K562 (cell line): ENCODE results near the gene TRAPPC2L. TPM values are rescaled to one million over a fixed set of nuclear protein-coding genes. Genes with fewer than 3 reads are reported as not detected.

Experiments used
- ATAC-seq: fragments of 200-7000 bp; cut with Tn5 transposase; 3 replicates; pipeline ENCODE4 v1.9.1; 2020; ENCODE audit warnings: moderate library complexity
- BruUV-seq: library from RNA; stranded (reverse); fragments of 400-500 nt; replicated peaks from 2 replicates; lab custom pipeline; 2021; lab: Mats Ljungman, UMichigan
- CTCF ChIA-PET: fragments of 300-600 bp; formaldehyde crosslinking; extraction: SDS; loops from one replicate; lab custom pipeline; 2021; ENCODE audit warnings: low intra/inter-chr PET ratio; lab: Yijun Ruan, JAX
- POLR2A ChIA-PET: fragments of 300-600, 350-650 bp; sonication (Branson Sonifier 250); formaldehyde crosslinking; extraction: SDS; loops from one replicate; lab custom pipeline; 2021; ENCODE audit warnings: antibody characterized with exemption, inconsistent platforms; lab: Yijun Ruan, JAX
- DNase-seq, 4 experiments: peaks; one replicate each; pipeline versions ENCODE4 v3.0.0 to v3.0.0-alpha.2; 2011 to 2018; ENCODE audit warnings: low spot score in 3 of 4, mixed read lengths in 3 of 4; ENCODE audit errors: extremely low read depth in 1 of 4
- FAIRE-seq: peaks from 2 replicates; lab custom pipeline; 2011; peaks lifted over from hg19 to GRCh38; lab: Jason Lieb, UNC
- H2AFZ ChIP-seq: 2 replicates; pipeline ENCODE4 v1.6.0; 2011; ENCODE audit warnings: low read depth, low read length, control low read depth, inconsistent platforms
- H3K27ac ChIP-seq: fragments of 200-600 bp; 3 replicates; pipeline ENCODE4 v1.8.0; 2011; ENCODE audit warnings: low read depth, mild to moderate bottlenecking, control low read depth, inconsistent platforms, low read length, moderate library complexity, mixed read lengths; ENCODE audit errors: extremely low read depth
- H3K27me3 ChIP-seq, 2 experiments: fragments of 300-600 bp in 1 of 2; 2 replicates in 1 of 2; 3 replicates in 1 of 2; pipeline versions ENCODE4 v1.6.0 to v1.8.0; 2011; ENCODE audit warnings: inconsistent platforms in 2 of 2, low read length in 2 of 2, mild to moderate bottlenecking in 1 of 2, mixed read lengths in 1 of 2, moderate library complexity in 1 of 2; ENCODE audit not compliant: control insufficient read depth in 2 of 2, insufficient read depth in 2 of 2
- H3K36me3 ChIP-seq: fragments of 300-600 bp; 3 replicates; pipeline ENCODE4 v1.8.0; 2011; ENCODE audit warnings: mild to moderate bottlenecking, low read length, inconsistent platforms; ENCODE audit not compliant: control insufficient read depth, insufficient read depth
- H3K4me1 ChIP-seq, 2 experiments: fragments of 200-600 bp in 1 of 2; replicated peaks in 1 of 2; 2 replicates in 1 of 2; 3 replicates in 1 of 2; pipeline versions ENCODE4 v1.5.1 to v1.8.0; 2011; ENCODE audit warnings: inconsistent platforms in 2 of 2, low read length in 2 of 2, mild to moderate bottlenecking in 1 of 2, mixed read lengths in 1 of 2, moderate library complexity in 1 of 2; ENCODE audit not compliant: control insufficient read depth in 2 of 2, insufficient read depth in 2 of 2
- H3K4me2 ChIP-seq: 2 replicates; pipeline ENCODE4 v1.6.1; 2011; ENCODE audit warnings: low read length, control low read depth, inconsistent platforms, mixed read lengths; ENCODE audit not compliant: insufficient read depth
- H3K4me3 ChIP-seq: fragments of 200-600 bp; sonication (generic), shearing (Covaris generic); 2 replicates; pipeline ENCODE4 v1.5.1; 2016; ENCODE audit warnings: control low read depth, inconsistent platforms
- H3K79me2 ChIP-seq: fragments of 200-600 bp; 3 replicates; pipeline ENCODE4 v1.8.0; 2011; ENCODE audit warnings: low read length, inconsistent platforms; ENCODE audit not compliant: control insufficient read depth, insufficient read depth
- H3K9ac ChIP-seq, 2 experiments: 2 replicates each; pipeline versions ENCODE4 v1.6.0 to v1.6.1; 2011; ENCODE audit warnings: low read depth in 2 of 2, low read length in 2 of 2, control low read depth in 1 of 2, inconsistent platforms in 1 of 2, mild to moderate bottlenecking in 1 of 2, mixed read lengths in 1 of 2; ENCODE audit not compliant: insufficient read depth in 1 of 2
- H3K9me1 ChIP-seq: one replicate; pipeline ENCODE4 v1.6.0; 2011; ENCODE audit warnings: inconsistent platforms, mild to moderate bottlenecking, low read length, moderate library complexity; ENCODE audit not compliant: control insufficient read depth, insufficient read depth
- H3K9me3 ChIP-seq: replicated peaks from 2 replicates; pipeline ENCODE4 v1.5.1; 2011; ENCODE audit warnings: low read depth, low read length, inconsistent platforms; ENCODE audit not compliant: control insufficient read depth, insufficient read depth
- H4K20me1 ChIP-seq: replicated peaks from 2 replicates; pipeline ENCODE4 v1.6.1; 2011; ENCODE audit warnings: low read length, inconsistent platforms, mixed read lengths; ENCODE audit not compliant: control insufficient read depth, insufficient read depth
- DPF2 ChIP-seq: fragments of 450-650 bp; IDR thresholded peaks from 2 replicates; pipeline ENCODE4 v1.6.1; 2016
- HNRNPL ChIP-seq: fragments of 200-400 bp; formaldehyde crosslinking; IDR thresholded peaks from 2 replicates; pipeline ENCODE4 v1.6.1; 2017; ENCODE audit warnings: low read depth, mild to moderate bottlenecking, low read length
- NUFIP1 ChIP-seq: fragments of 450-650 bp; IDR thresholded peaks from 2 replicates; pipeline ENCODE4 v1.6.1; 2018; ENCODE audit not compliant: partially characterized antibody
- POLR2AphosphoS5 ChIP-seq: IDR thresholded peaks from 2 replicates; pipeline ENCODE4 v1.6.1; 2011; ENCODE audit warnings: mild to moderate bottlenecking, low read depth, low read length, moderate library complexity; ENCODE audit not compliant: control insufficient read depth, insufficient read depth
- POU5F1 ChIP-seq: fragments of 150-350 bp; IDR thresholded peaks from 2 replicates; pipeline ENCODE4 v1.6.1; 2014; ENCODE audit warnings: borderline replicate concordance, low read length, low read depth, mild to moderate bottlenecking; ENCODE audit not compliant: partially characterized antibody
- RFX5 ChIP-seq: IDR thresholded peaks from 2 replicates; pipeline ENCODE4 v1.6.1; 2011; ENCODE audit warnings: low read depth, mild to moderate bottlenecking, improper control_type of control experiment, low read length
- SREBF2 ChIP-seq: sonication (generic); formaldehyde crosslinking; IDR thresholded peaks from 2 replicates; pipeline ENCODE4 v1.4.0; 2020; ENCODE audit warnings: mild to moderate bottlenecking, missing genetic modification reagents
- STAT5B ChIP-seq: fragments of 250-450 bp; sonication (Bioruptor Pico); IDR thresholded peaks from 2 replicates; pipeline ENCODE4 v1.8.0; 2021; ENCODE audit warnings: mild to moderate bottlenecking, inconsistent platforms
- TFAP4 ChIP-seq: sonication (generic); formaldehyde crosslinking; IDR thresholded peaks from 2 replicates; pipeline ENCODE4 v1.8.0; 2022; ENCODE audit warnings: missing genetic modification reagents, mild to moderate bottlenecking, moderate library complexity, borderline replicate concordance
- TOE1 ChIP-seq, 2 experiments: fragments of 450-650 bp in 1 of 2; sonication (generic) in 1 of 2; formaldehyde crosslinking in 1 of 2; IDR thresholded peaks; 2 replicates each; pipeline versions ENCODE4 v1.7.1 to v1.8.0; 2016 to 2022; ENCODE audit warnings: borderline replicate concordance in 2 of 2, mild to moderate bottlenecking in 2 of 2, antibody characterized with exemption in 1 of 2, inconsistent platforms in 1 of 2, low read depth in 1 of 2, missing genetic modification reagents in 1 of 2, moderate library complexity in 1 of 2
- TSHZ1 ChIP-seq: fragments of 250-450 bp; sonication (Bioruptor Pico); IDR thresholded peaks from 2 replicates; pipeline ENCODE4 v1.4.0; 2020; ENCODE audit warnings: mild to moderate bottlenecking, moderate library complexity
- ZNF239 ChIP-seq: fragments of 250-450 bp; sonication (Bioruptor Pico); IDR thresholded peaks from 2 replicates; pipeline ENCODE4 v1.4.0; 2020; ENCODE audit warnings: mild to moderate bottlenecking
- ZNF780A ChIP-seq: fragments of 250-450 bp; sonication (Bioruptor Pico); IDR thresholded peaks from 2 replicates; pipeline ENCODE4 v1.5.0; 2021; ENCODE audit warnings: mild to moderate bottlenecking
- WGBS: fragments of 100-300 bp; shearing (Covaris generic); methylation state at CpG from one replicate; pipeline ENCODE4 v1.1.6; 2016; ENCODE audit warnings: low coverage, mixed read lengths; ENCODE audit not compliant: insufficient coverage; ENCODE audit errors: missing lambda C conversion rate; 5-methylcytosine and 5-hydroxymethylcytosine counted together
- in situ Hi-C: fragments of 300-500 bp; cut with MboI; formaldehyde crosslinking; loops from 4 replicates; pipeline ENCODE4 v1.15.0; 2018; ENCODE audit warnings: inconsistent platforms, mixed read lengths
- intact Hi-C: fragments of 100-400 bp; cut with micrococcal nuclease; formaldehyde crosslinking; loops from 2 replicates; pipeline ENCODE4 v1.14.2; 2022
- polyA plus RNA-seq, 8 experiments: library from polyadenylated mRNA; depleted of rRNA in 4 of 8; stranded (reverse) in 5 of 8; unstranded in 3 of 8; fragments of >200 nt; fragmentation: Nextera tagmentation in 2 of 8; fragmentation: Illumina TruSeq in 1 of 8; extraction: Ambion mirVana in 2 of 8; extraction: Trizol in 1 of 8; gene quantifications; 2 replicates each; pipeline versions ENCODE4 v1.2.1 to v1.2.3, GENCODE V29; 2011 to 2014; ENCODE audit warnings: inconsistent platforms in 1 of 8, missing spikeins in 1 of 8
- total RNA-seq, 7 experiments: library from RNA; depleted of rRNA in 6 of 7; stranded (reverse); fragments of >200 nt in 6 of 7; fragmentation: Illumina TruSeq in 2 of 7; extraction: Trizol in 2 of 7; gene quantifications; 2 replicates each; pipeline versions ENCODE4 v1.2.1 to v1.2.3, GENCODE V29; 2011 to 2021; ENCODE audit warnings: low replicate concordance in 1 of 7

TRAPPC2L gene
- total and polyA plus RNA-seq, 9 of the 15 experiments (the other 6 are each of a cell fraction or from before 2014, with no cell fraction given): 60.4 to 398 (median 97.5) TPM

GRCh38 chr16:88883117-88883895 lies 26.4 kb downstream of the TRAPPC2L start (continued):
- 0 out of 2 replicates have a peak, but pooled peaks have one; percentile 1 for TF ChIP-seq TFAP4 (CRISPR knock-in tag)
- no peak for TF ChIP-seq TOE1 (IDR thresholded peaks at IDR 0.05; ENCODE audit: borderline replicate concordance)
- no peak for TF ChIP-seq TOE1 (CRISPR knock-in tag; IDR thresholded peaks at IDR 0.05; ENCODE audit: borderline replicate concordance, low read depth)
- no peak for TF ChIP-seq POU5F1
- no peak for TF ChIP-seq RFX5
- TF ChIP-seq ZNF780A (CRISPR knock-in tag): no peak
- TF ChIP-seq HNRNPL: 0 out of 2 replicates have a peak, but pooled peaks have one; percentile 30
- no peak for TF ChIP-seq NUFIP1

- H2AFZ ChIP-seq: no peak overlapping the region
- H3K9me3 ChIP-seq: peaks cover 3% of the 10 kb centered on the region
- no peaks in the 10 kb centered on the region for H3K27me3 ChIP-seq
- no peak for FAIRE-seq
- ChIA-PET CTCF (no interaction called here), POLR2A (no interaction called here)
- intact Hi-C loops: no loop called here
- BruUV-seq: no TSS peak
- H3K79me2 ChIP-seq: peaks cover 23% of the 10 kb centered on the region
- no peaks in the 10 kb centered on the region for H4K20me1 ChIP-seq
- no peak overlapping the region for H3K9ac ChIP-seq
- no peak overlapping the region for H3K4me3 ChIP-seq
- H3K4me1 ChIP-seq: peaks cover 0 to 92% of the 10 kb centered on the region in 2 experiments; a peak in 3 of 5 replicates
- H3K4me2 ChIP-seq: no peak overlapping the region
- no peak for DNase-seq
- in situ Hi-C loops: no loop called here
- peaks cover 97% of the 10 kb centered on the region for H3K36me3 ChIP-seq
- H3K27ac ChIP-seq: no peak overlapping the region
- H3K9me1 ChIP-seq: no peaks in the 10 kb centered on the region
- 99% methylated on average over 11 of the region's 11 CpGs for WGBS
- no peak for ATAC-seq
- TF ChIP-seq ZNF239: no peak
- no peak for TF ChIP-seq TSHZ1 (CRISPR knock-in tag)
- no peak for TF ChIP-seq POLR2AphosphoS5
- TF ChIP-seq DPF2: no peak
- TF ChIP-seq STAT5B (CRISPR knock-in tag): no peak
- no peak for TF ChIP-seq SREBF2 (CRISPR knock-in tag)
- TF ChIP-seq TFAP4 (CRISPR knock-in tag): 0 out of 2 replicates have a peak, but pooled peaks have one; percentile 2
Observed at GRCh38 chr16:88883946-88884345, 27.0 kb downstream of the TRAPPC2L start.
